Nephron (organoid): ENCODE data around the gene AGPAT1.
A peak's percentile ranks its signal among the peaks of the same experiment; 100 is the strongest.

ENCODE experiments used
- H3K27ac Mint-ChIP-seq, 3 experiments: 2 replicates each; pipeline ENCODE4 v1.8.0; 2020; ENCODE audit warnings: mixed read lengths in 3 of 3, mild to moderate bottlenecking in 2 of 3, moderate library complexity in 1 of 3
- H3K27me3 Mint-ChIP-seq: 2 replicates; pipeline ENCODE4 v1.8.0; 2021; ENCODE audit warnings: low read depth, mild to moderate bottlenecking, moderate library complexity, mixed read lengths
- H3K36me3 Mint-ChIP-seq: 2 replicates; pipeline ENCODE4 v1.8.0; 2020; ENCODE audit warnings: low read depth, mixed read lengths
- H3K4me1 Mint-ChIP-seq: 2 replicates; pipeline ENCODE4 v1.8.0; 2020; ENCODE audit warnings: mixed read lengths
- H3K4me3 Mint-ChIP-seq, 3 experiments: 2 replicates each; pipeline ENCODE4 v1.8.0; 2020; ENCODE audit warnings: mild to moderate bottlenecking in 3 of 3, mixed read lengths in 3 of 3, moderate library complexity in 2 of 3
- H3K9me3 Mint-ChIP-seq: 2 replicates; pipeline ENCODE4 v1.8.0; 2020; ENCODE audit warnings: mixed read lengths
- TF ChIP-seq, protein P1 (sequence below), 3 experiments: fragments of 200-600 bp; sonication (generic); IDR thresholded peaks; one replicate each; pipeline ENCODE4 v1.5.0; 2021; ENCODE audit warnings: antibody characterized with exemption in 3 of 3; ENCODE audit not compliant: unreplicated experiment in 3 of 3

The AGPAT1 gene

DNA sequence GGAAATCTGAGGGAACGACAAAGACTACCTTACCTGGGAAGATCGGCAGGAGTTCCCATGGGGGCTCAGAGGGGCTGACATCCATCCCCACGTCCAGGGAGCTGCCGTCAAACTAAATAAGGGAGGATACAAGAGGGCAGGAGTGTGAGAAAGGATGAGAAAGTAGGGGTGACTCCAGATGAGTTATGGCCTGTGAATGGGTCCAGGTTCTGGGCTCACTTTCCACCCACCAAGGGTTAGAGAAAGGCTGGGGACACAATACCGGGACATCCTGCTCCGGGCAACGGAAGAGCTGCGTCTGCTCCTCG lies 48.5 kb downstream of the AGPAT1 start:
- peaks cover 40% of the 10 kb centered on the region for H3K4me1 Mint-ChIP-seq
- H3K9me3 Mint-ChIP-seq, result no peaks in the 10 kb centered on the region
- H3K27me3 Mint-ChIP-seq, result no peaks in the 10 kb centered on the region
- peak overlapping the region; percentile 95 to 100 (median 99) for H3K27ac Mint-ChIP-seq
- peak overlapping the region; percentile 97 to 100 (median 99) for H3K4me3 Mint-ChIP-seq
- H3K36me3 Mint-ChIP-seq, result peaks cover 19% of the 10 kb centered on the region
- TF ChIP-seq, protein P1, sequence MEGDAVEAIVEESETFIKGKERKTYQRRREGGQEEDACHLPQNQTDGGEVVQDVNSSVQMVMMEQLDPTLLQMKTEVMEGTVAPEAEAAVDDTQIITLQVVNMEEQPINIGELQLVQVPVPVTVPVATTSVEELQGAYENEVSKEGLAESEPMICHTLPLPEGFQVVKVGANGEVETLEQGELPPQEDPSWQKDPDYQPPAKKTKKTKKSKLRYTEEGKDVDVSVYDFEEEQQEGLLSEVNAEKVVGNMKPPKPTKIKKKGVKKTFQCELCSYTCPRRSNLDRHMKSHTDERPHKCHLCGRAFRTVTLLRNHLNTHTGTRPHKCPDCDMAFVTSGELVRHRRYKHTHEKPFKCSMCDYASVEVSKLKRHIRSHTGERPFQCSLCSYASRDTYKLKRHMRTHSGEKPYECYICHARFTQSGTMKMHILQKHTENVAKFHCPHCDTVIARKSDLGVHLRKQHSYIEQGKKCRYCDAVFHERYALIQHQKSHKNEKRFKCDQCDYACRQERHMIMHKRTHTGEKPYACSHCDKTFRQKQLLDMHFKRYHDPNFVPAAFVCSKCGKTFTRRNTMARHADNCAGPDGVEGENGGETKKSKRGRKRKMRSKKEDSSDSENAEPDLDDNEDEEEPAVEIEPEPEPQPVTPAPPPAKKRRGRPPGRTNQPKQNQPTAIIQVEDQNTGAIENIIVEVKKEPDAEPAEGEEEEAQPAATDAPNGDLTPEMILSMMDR (IDR thresholded peaks at IDR 0.05; ENCODE audit: unreplicated experiment in 3 of 3), result no peak

DNA sequence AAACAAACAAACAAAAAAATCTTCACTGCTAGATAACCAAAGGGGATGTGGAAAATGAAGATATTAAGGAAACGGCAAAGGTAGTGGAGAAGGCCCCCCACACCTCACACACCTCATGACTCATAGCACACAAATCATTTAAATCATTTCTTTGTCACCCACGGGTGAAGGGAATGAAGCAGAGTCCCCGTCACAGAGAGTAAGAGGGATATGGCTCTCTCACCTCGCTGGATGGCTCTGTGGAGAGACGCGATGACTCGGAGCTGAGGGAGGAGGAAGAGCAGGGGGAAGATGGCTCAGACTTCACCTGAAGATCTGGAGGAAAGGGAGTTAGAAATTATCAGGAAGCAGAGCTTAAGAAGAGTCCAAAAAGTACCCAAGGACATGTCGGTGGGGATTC lies 49.0 kb downstream of the AGPAT1 start:
- Mint-ChIP-seq H3K9me3 (no peaks in the 10 kb centered on the region), H3K36me3 (peaks cover 24% of the 10 kb centered on the region), H3K27me3 (no peaks in the 10 kb centered on the region), H3K4me3 (peak overlapping the region; percentile 97 to 100 (median 99)), H3K4me1 (peaks cover 40% of the 10 kb centered on the region), H3K27ac (peak overlapping the region; percentile 95 to 100 (median 99))
- TF ChIP-seq, protein P1 (IDR thresholded peaks at IDR 0.05; ENCODE audit: unreplicated experiment in 3 of 3), result no peak

DNA sequence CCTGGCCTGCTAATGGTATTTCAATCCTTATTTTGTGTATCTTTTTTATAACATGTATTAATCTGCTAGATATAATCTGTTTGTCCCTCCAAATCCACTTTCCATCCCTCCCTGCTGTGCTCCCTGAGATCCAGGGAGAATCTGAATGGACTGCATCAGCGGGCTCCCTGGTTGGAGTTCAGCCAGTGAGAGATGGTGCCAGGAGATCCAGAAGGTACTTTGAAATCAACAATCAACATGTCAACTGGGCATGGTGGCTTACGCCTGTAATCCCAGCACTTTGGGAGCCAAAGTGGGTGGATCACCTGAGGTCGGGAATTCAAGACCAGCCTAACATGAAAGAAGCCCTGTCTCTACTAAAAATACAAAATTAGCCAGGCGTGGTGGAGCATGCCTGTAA lies 52.2 kb downstream of the AGPAT1 start:
- TF ChIP-seq, protein P1 (IDR thresholded peaks at IDR 0.05; ENCODE audit: unreplicated experiment in 3 of 3), result no peak
- H3K27me3 Mint-ChIP-seq, result no peaks in the 10 kb centered on the region
- H3K9me3 Mint-ChIP-seq, result no peaks in the 10 kb centered on the region
- peaks cover 39% of the 10 kb centered on the region for H3K36me3 Mint-ChIP-seq
- no peak overlapping the region for H3K4me3 Mint-ChIP-seq
- H3K4me1 Mint-ChIP-seq, result peaks cover 40% of the 10 kb centered on the region
- no peak overlapping the region for H3K27ac Mint-ChIP-seq

DNA sequence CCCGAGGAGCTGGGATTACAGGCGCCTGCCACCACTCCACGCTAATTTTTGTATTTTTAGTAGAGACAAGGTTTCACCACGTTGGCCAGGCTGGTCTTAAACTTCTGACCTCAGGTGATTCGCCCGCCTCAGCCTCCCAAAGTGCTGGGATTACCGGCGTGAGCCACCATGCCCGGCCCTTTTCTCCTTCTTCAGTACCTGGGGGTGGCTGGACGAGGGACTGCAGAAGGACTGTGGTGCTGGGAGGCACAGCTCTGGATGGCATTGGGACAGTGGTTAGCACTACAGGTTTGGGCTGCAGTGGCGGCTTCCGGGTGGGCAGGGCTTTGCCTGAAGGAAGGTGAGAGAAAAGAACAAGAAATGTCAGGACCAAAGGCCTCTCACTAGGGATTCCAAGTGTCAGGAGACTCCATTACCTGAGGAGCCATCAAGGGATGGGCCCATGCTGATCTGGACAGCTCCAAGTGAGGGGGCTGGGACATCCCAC lies 55.3 kb downstream of the AGPAT1 start:
- Mint-ChIP-seq H3K4me3 (no peak overlapping the region), H3K27me3 (no peaks in the 10 kb centered on the region), H3K27ac (no peak overlapping the region), H3K9me3 (no peaks in the 10 kb centered on the region), H3K4me1 (peaks cover 13% of the 10 kb centered on the region), H3K36me3 (peaks cover 56% of the 10 kb centered on the region)
- TF ChIP-seq, protein P1 (IDR thresholded peaks at IDR 0.05; ENCODE audit: unreplicated experiment in 3 of 3), result no peak

DNA sequence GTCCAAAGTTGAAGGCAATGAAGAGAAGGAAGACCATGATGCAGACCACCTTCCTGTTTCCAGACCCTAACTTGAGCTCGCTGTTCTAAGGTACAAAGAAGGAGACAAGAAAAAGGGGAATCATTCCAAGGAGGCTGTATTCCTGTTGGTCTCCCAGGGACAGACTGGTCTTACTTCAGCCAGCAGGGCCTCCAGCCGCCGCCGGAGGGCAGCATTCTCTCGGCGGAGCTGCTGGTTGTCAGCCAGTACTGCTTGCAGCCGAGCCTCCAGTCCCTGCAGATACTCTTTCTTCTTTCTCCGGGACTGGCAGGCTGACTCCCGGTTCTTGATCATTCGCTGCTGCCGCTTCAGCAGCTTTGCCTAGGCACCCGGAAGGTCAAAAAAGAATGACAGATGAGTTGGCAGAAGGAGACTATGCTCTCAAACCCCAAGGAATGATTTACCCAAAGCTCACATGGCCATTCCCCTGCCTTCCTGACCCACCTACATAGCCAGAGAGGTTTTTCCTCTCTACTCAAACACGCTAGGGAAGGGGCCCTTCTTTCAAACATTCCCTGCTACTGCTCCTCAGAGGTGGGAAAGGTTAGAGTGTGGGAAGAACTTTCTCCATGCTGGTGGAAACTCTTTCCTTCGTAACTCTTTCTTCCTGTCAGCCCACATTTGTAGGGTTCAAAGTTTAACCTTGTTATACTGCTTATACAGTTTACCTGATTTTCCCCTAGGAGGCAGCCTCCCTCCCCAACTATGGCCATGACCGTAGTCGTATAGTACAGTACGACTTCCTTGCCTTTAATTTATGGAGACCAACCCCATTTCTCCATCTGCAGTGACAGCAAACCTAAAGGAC lies 56.9 kb downstream of the AGPAT1 start:
- H3K9me3 Mint-ChIP-seq, result no peaks in the 10 kb centered on the region
- peaks cover 57% of the 10 kb centered on the region for H3K36me3 Mint-ChIP-seq
- peaks cover 19% of the 10 kb centered on the region for H3K4me1 Mint-ChIP-seq
- peak overlapping the region in 1 of 3 experiments; percentile 19 for H3K4me3 Mint-ChIP-seq
- peak overlapping the region; percentile 75 to 86 (median 84) for H3K27ac Mint-ChIP-seq
- TF ChIP-seq, protein P1 (IDR thresholded peaks at IDR 0.05; ENCODE audit: unreplicated experiment in 3 of 3), result peak; percentile 88 to 93 (median 93)
- no peaks in the 10 kb centered on the region for H3K27me3 Mint-ChIP-seq
